ENCODE data around the gene GABRA6.

DNA sequence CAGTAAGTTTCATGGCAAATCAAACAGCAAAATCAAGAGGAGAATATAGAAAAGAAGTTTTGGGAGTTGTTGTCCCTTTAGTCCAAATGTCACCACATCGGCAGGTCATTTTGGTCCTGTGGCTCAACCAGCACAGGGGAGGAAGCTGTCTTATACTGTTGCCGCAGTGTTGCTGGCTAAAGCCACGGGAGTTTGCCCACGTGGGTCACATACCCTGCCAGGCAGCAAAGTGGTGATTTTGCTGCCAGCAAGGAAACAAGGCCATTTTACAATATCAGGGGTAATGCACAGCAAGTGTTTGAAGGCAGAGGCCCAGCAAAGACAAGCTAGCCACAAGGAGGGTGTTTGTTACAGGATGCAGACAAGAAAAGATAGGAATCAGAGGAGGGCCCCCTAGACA is 14.5 kb downstream of the GABRA6 start:
- TF ChIP-seq EZH2phosphoT487 (IDR thresholded peaks at IDR 0.05) = no peak
- no peak for TF ChIP-seq EZH2 (IDR thresholded peaks at IDR 0.05)
- no peak for TF ChIP-seq CTCF (IDR thresholded peaks at IDR 0.05)
